ENCODE results near the gene MLXIPL.
"Not testable (repeated sequence)": the region's sequence is repeated elsewhere in the genome, so short reads cannot be mapped to it uniquely, and the experiment has no call there.

MLXIPL gene

GRCh38 chr7:73644688-73645286 is 20.5 kb upstream of the MLXIPL start:
- no peak for DNase-seq

- no peak for DNase-seq
These were observed 18.5 kb upstream of the MLXIPL start for GRCh38 chr7:73642834-73643233.

- DNase-seq = no peak
These were observed 14.6 kb upstream of the MLXIPL start for GRCh38 chr7:73638911-73639310.

- no peak for DNase-seq
These were observed 11.3 kb upstream of the MLXIPL start for GRCh38 chr7:73635428-73636200.

- DNase-seq = no peak
These were observed 9.5 kb upstream of the MLXIPL start for GRCh38 chr7:73633844-73634243.

- DNase-seq = no peak
These were observed 9.0 kb upstream of the MLXIPL start for GRCh38 chr7:73633323-73633722.

- no peak for DNase-seq
These were observed 7.2 kb upstream of the MLXIPL start for GRCh38 chr7:73631558-73631957.

- no peak for DNase-seq
These were observed 4.2 kb upstream of the MLXIPL start for GRCh38 chr7:73628504-73628903.

GRCh38 chr7:73626814-73627213 is 2.5 kb upstream of the MLXIPL start:
- no peak for DNase-seq

GRCh38 chr7:73625276-73625675 is 954 bp upstream of the MLXIPL start:
- no peak for DNase-seq

GRCh38 chr7:73624669-73625001 is 313 bp upstream of the MLXIPL start:
- no peak for DNase-seq

GRCh38 chr7:73622909-73623797 is 1.2 kb downstream of the MLXIPL start:
- DNase-seq = no peak

- DNase-seq = no peak
These were observed 1.8 kb downstream of the MLXIPL start for GRCh38 chr7:73622527-73622908.

GRCh38 chr7:73621168-73622063 is 2.9 kb downstream of the MLXIPL start:
- no peak for DNase-seq

GRCh38 chr7:73619394-73619793 is 4.9 kb downstream of the MLXIPL start:
- not testable (repeated sequence) for DNase-seq

GRCh38 chr7:73618538-73618937 is 5.8 kb downstream of the MLXIPL start:
- no peak for DNase-seq

- DNase-seq = not testable (repeated sequence)
These were observed 6.8 kb downstream of the MLXIPL start for GRCh38 chr7:73617520-73617919.

GRCh38 chr7:73615886-73616285 is 8.4 kb downstream of the MLXIPL start:
- DNase-seq = no peak

GRCh38 chr7:73614937-73615336 is 9.4 kb downstream of the MLXIPL start:
- DNase-seq = not testable (repeated sequence)

GRCh38 chr7:73613954-73614735 is 10.2 kb downstream of the MLXIPL start:
- no peak for DNase-seq

- no peak for DNase-seq
These were observed 11.6 kb downstream of the MLXIPL start for GRCh38 chr7:73612598-73613269.

Data from hippocampal formation (tissue), 2 donors.